ENCODE data around the gene TMEM184C. TPM values are rescaled to one million over a fixed set of nuclear protein-coding genes. Genes with fewer than 3 reads are reported as not detected.

TMEM184C gene
- total RNA-seq, 3 donors from 2014 or later: 21.0 to 32.2 (median 26.9) TPM

GRCh38 chr4:147597561-147597960 lies 19.6 kb upstream of the TMEM184C start:
- no peak overlapping the region for H3K4me3 ChIP-seq
- H3K27me3 ChIP-seq: no peaks in the 10 kb centered on the region
- intact Hi-C loops (cut with DNase I; ENCODE audit: low total_unique reads): no loop called here
- H3K27ac ChIP-seq: peak overlapping the region; percentile 35 to 61
- TF ChIP-seq POLR2AphosphoS5 (IDR thresholded peaks at IDR 0.05) (no peak), CTCF (IDR thresholded peaks at IDR 0.05) (no peak)
- DNase-seq (ENCODE audit: low spot score in 2 of 2): no peak
- no peaks in the 10 kb centered on the region for H3K36me3 ChIP-seq
- H3K4me1 ChIP-seq: no peaks in the 10 kb centered on the region
- H3K9me3 ChIP-seq: no peaks in the 10 kb centered on the region

GRCh38 chr4:147599206-147599605 lies 18.0 kb upstream of the TMEM184C start:
- no peak for DNase-seq (ENCODE audit: low spot score in 2 of 2)
- intact Hi-C loops (cut with DNase I; ENCODE audit: low total_unique reads): no loop called here
- no peaks in the 10 kb centered on the region for H3K9me3 ChIP-seq
- TF ChIP-seq CTCF (IDR thresholded peaks at IDR 0.05): no peak
- TF ChIP-seq POLR2AphosphoS5 (IDR thresholded peaks at IDR 0.05): no peak
- TF ChIP-seq POLR2A (IDR thresholded peaks at IDR 0.05): no peak
- no peaks in the 10 kb centered on the region for H3K27me3 ChIP-seq
- H3K4me3 ChIP-seq: no peak overlapping the region
- no peaks in the 10 kb centered on the region for H3K36me3 ChIP-seq
- H3K4me1 ChIP-seq: no peaks in the 10 kb centered on the region
- H3K27ac ChIP-seq: no peak overlapping the region

DNA sequence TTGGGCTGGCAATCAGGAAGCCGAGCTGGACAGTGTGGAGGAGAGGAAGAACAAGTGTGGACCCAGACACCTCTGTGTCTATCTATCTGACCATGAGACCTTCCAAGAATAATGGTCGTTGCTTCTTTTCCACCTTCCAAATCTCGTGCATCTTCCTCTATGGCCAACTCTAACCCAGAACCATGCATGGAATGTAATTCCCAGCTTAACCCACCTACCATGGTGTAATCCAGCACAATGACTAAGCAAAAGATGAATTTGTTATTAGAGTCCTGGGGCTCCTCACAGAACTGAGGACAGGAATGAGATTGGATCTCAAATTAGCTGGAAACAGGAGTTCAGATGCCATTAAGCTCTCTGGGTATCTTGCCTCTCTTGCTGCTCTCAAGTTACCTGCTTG lies 17.4 kb upstream of the TMEM184C start:
- H3K36me3 ChIP-seq: no peaks in the 10 kb centered on the region
- no peaks in the 10 kb centered on the region for H3K27me3 ChIP-seq
- no peak for DNase-seq (ENCODE audit: low spot score in 2 of 2)
- TF ChIP-seq POLR2AphosphoS5 (IDR thresholded peaks at IDR 0.05) (no peak), CTCF (IDR thresholded peaks at IDR 0.05) (no peak), POLR2A (IDR thresholded peaks at IDR 0.05) (no peak)
- H3K9me3 ChIP-seq: no peaks in the 10 kb centered on the region
- H3K4me3 ChIP-seq: no peak overlapping the region
- intact Hi-C loops (cut with DNase I; ENCODE audit: low total_unique reads): no loop called here
- no peaks in the 10 kb centered on the region for H3K4me1 ChIP-seq
- H3K27ac ChIP-seq: no peak overlapping the region

GRCh38 chr4:147605499-147605898 lies 11.7 kb upstream of the TMEM184C start:
- Histone ChIP-seq H3K36me3 (no peaks in the 10 kb centered on the region), H3K27ac (no peak overlapping the region), H3K4me3 (no peak overlapping the region), H3K27me3 (no peaks in the 10 kb centered on the region), H3K9me3 (no peaks in the 10 kb centered on the region), H3K4me1 (no peaks in the 10 kb centered on the region)
- intact Hi-C loops (cut with DNase I; ENCODE audit: low total_unique reads): no loop called here
- DNase-seq (ENCODE audit: low spot score in 2 of 2): no peak
- TF ChIP-seq POLR2AphosphoS5 (IDR thresholded peaks at IDR 0.05) (no peak), CTCF (IDR thresholded peaks at IDR 0.05) (no peak), POLR2A (IDR thresholded peaks at IDR 0.05) (no peak)

GRCh38 chr4:147607471-147607870 lies 9.7 kb upstream of the TMEM184C start:
- DNase-seq (ENCODE audit: low spot score in 2 of 2): no peak
- Histone ChIP-seq H3K4me3 (no peak overlapping the region), H3K4me1 (no peaks in the 10 kb centered on the region), H3K27ac (no peak overlapping the region), H3K27me3 (no peaks in the 10 kb centered on the region), H3K36me3 (no peaks in the 10 kb centered on the region), H3K9me3 (no peaks in the 10 kb centered on the region)
- intact Hi-C loops (cut with DNase I; ENCODE audit: low total_unique reads): no loop called here
- no peak for TF ChIP-seq POLR2A (IDR thresholded peaks at IDR 0.05)
- no peak for TF ChIP-seq POLR2AphosphoS5 (IDR thresholded peaks at IDR 0.05)
- TF ChIP-seq CTCF (IDR thresholded peaks at IDR 0.05): no peak

Data from breast epithelium (tissue), 4 donors.